Activated CD4-positive, alpha-beta T cell treated with anti-CD3 and anti-CD28 coated beads, Interleukin-2, amount 50 U/mL, for 24 hours (primary cell): ENCODE data around the gene CELF6.

Source experiments
- DNase-seq, 2 donors: peaks; one replicate each; pipeline ENCODE4 v3.0.0-alpha.2; 2020; ENCODE audit warnings: low read depth in 1 of 2, low spot score in 1 of 2

CELF6 gene

GRCh38 chr15:72319985-72320671 is at the start of gene CELF6:
TSS of gene CELF6 (minus strand) at chr15:72320157. CDS start at chr15:72319874, 283 bp downstream.
- peak; percentile 33 to 55 for DNase-seq

DNA sequence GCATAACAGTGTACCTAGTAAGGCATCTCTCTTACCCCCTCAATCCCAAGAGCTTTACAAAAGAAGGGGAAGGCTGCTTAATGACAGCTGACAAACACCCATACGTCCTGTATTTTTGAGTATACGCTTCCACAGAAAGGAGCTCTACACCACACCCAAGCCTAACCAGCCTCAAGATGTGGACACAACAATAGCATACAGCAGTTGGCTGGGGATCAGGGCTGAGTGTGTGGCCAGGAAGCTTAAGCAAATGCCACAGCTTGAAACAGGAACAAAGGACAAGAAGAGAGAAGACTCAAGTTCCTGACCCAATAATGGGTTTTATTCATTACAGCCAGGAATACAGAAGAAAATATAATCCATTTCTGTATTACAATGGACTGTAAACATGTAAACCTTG is 48.9 kb upstream of the CELF6 start:
- no peak for DNase-seq

- DNase-seq, result no peak
These were observed 48.4 kb upstream of the CELF6 start for GRCh38 chr15:72368325-72368724.

GRCh38 chr15:72365844-72366243 is 45.9 kb upstream of the CELF6 start:
- no peak for DNase-seq

DNA sequence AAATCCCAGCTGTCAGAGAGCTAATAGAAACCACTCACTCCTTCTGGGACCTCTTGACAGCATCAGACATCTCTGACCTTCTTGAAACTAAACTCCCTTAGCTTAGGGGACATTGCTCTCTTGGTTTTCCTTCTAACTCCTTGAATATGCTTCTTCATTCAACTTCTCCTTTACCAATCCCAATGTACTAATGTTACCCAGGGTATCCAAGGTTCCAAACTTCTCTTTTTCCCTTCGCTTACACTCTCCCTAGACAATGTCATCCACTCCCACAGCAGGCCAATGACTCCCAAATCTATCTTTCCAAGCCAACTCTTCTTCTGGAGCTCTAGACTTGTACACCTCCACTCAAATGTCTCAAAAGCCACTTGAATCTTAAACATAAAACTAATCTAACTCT is 41.2 kb upstream of the CELF6 start:
- DNase-seq, result no peak

- DNase-seq, result no peak
These were observed 38.8 kb upstream of the CELF6 start for GRCh38 chr15:72358650-72359171.

GRCh38 chr15:72358121-72358520 is 38.2 kb upstream of the CELF6 start:
- DNase-seq, result no peak

DNA sequence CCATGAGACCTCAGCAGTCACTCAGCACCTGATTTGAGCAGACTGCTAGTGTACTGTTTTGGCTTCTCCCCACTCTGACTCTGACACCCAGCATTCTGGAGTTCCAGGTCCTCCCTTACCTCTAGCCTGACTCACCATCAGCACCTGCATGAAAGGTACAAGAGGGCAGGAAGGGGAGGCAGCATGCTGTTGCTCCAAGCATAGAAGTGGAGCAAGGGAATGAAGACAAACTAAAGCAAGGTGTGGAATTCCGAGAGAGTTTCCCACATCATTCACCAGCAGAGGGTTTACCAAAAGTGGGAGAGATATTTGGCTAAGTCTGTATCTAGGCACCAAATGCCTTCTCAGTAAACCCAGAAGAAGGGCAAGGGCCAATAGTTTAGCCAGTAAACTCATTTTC is 34.5 kb upstream of the CELF6 start:
- no peak for DNase-seq

- no peak for DNase-seq
These were observed 33.3 kb upstream of the CELF6 start for GRCh38 chr15:72353266-72353665.

GRCh38 chr15:72345806-72346205 is 25.8 kb upstream of the CELF6 start:
- no peak for DNase-seq

- DNase-seq, result no peak
These were observed 25.3 kb upstream of the CELF6 start for GRCh38 chr15:72345280-72345679.

DNA sequence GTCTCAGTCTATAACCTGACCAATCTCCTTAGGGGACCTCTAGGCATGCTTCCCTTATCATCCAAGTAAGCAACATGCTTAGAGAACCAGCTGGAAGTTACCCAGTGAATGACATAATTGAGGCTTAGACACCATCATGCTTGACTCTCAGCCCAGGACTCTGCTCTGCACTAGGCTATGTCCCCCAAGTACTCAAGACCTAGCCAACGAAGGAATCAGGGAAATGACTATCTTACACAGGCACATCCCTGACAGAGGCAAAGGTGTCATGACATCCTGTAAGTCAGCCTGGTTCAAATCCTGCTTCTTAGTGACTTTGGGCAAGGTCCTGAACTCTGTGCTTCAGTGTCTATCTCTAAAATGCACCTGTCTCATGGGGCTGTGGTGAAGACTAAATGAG is 24.6 kb upstream of the CELF6 start:
- DNase-seq, result no peak

- DNase-seq, result peak in 1 of 2 donors; percentile 14
These were observed 22.4 kb upstream of the CELF6 start for GRCh38 chr15:72342385-72342784.

- no peak for DNase-seq
These were observed 21.4 kb upstream of the CELF6 start for GRCh38 chr15:72341361-72341760.

DNA sequence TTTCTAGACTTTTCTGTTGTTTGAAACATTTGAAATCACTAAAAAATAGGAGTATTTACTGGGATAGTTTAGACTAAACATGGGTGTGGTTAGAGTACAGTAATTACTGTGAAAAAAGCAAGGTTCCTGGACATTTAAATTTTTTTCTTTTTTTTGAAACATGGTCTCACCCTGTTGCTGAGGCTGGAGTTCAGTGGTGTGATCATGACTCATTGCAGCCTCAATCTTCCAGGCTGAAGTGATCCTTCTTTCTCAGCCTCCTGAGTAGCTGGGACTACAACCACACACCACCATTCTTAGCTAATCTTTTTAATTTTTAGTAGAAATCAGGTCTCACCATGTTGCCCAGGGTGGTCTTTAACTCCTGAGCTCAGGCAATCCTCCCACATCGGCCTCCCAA is 20.4 kb upstream of the CELF6 start:
- DNase-seq, result no peak

DNA sequence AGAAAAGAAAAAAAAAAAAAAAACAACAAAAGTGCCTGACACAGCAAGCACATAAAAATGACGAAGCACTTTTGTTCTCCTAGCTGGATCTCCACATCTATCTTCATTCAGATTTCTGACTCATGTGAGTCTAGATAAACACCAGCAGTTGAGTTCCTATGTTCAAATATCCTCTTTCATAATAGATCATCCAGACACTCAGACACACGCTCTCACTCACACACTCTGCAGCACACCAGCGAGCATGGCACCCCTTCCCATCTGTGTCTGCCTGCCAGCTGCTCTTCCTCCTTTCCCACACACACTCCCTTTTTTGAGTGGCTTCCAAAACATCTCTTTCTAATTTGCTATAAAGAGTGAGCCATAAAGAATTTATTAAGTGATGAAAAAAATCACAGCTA is 19.8 kb upstream of the CELF6 start:
- DNase-seq, result no peak

GRCh38 chr15:72338617-72339321 is 18.8 kb upstream of the CELF6 start:
- DNase-seq, result no peak

DNA sequence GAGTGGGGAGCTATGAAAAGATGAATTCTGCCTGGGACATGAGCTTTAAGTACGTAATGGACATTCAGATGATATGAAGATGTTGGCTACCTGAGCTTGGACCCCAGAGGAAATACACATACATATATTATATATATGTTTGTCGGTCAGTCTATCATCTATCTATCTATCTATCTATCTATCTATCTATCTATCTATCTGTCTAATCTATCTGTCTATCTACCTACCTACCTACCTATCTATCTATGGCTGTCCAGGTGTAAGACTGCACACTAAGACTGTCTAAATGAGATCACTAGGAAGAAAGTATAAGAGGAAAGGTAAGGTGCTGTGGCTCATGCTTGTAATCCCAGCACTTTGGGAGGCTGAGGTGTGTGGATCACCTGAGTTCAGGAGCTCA is 18.2 kb upstream of the CELF6 start:
- no peak for DNase-seq

DNA sequence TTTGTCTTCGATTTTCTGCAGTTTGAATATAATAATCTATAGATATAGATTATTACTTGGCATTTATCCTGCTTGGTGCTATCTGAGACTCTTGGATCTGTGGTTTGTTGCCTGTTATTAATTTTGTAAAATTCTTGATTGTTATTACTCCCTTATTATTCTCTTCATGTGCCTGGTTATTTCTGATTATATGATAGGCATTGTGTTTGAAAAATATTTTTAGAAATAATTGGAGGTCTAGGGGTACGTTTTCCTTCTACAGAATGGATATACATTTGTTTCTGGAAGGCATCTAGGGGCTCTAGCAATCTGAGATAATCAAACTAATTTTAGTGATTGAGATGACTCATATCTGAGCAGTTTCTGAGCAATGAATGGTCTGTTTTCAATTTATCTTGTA is 14.9 kb upstream of the CELF6 start:
- DNase-seq, result no peak

DNA sequence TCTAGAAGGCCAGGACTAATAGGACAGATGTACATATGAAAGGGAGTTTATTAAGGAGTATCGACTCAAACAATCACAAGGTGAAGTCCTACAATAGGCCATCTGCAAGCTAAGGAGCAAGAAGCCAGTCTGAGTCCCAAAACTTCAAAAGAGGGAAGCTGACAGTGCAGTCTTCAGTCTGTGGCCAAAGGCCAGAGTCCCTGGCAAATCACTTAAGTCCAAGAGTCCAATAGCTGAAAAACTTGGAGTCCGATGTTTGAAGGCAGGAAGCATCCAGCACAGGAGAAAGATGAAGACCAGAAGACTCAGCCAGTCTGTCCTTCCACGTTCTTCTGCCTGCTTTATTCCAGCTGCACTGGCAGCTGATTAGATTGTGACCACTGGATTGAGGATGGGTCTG is 11.1 kb upstream of the CELF6 start:
- DNase-seq, result no peak

DNA sequence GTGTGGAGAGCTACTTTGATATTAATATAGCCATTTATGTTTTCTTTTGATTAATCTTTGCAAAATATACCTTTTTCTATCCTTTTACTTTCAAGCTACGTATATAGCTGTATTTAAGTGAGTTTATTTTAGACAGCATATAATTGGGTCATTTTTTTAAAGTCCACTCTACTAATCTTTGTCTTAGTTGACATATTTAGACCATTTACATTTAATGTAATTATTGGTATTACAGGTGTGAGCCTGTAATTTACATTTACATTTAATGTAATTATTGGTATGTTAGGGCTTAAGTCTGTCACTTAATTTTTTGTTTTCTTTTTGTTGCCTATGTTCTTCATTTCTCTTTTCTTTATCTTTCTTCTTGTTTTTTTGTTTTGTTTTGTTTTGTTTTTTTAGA is 3.8 kb upstream of the CELF6 start:
- no peak for DNase-seq

DNA sequence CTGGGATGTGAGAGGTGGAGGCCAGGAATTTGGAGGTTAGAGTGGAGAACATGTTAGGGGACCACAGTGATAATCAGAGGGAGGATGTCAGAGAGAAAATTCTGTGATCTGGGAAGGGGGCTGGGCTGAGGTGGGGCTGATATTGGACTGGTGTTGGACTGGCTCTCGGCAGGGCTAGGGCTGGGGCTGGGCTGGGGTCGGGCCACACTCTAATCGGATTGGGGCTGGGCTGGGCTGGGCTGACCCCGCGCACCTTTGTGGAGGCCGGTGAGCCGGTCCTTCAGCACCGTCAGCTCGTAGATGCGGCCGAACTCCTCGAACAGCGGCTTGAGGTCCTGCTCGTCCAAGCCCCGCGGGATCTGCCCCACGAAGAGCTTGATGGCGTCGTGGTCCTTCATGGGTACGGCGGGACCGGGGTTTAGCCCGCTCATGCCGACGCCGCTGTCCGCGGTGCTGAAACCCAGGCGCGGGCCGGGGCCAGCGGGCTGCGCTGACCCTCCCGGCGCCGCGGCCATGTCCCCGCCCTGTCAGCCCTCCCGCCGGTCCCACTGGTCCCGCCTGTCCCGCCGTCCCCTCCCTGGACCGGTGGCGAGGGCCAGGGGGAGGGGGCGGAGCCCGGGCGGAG is 485 bp downstream of the CELF6 start:
- no peak for DNase-seq
